ENCODE results near the gene SLC6A15. TPM values are rescaled to one million over a fixed set of nuclear protein-coding genes. Genes with fewer than 3 reads are reported as not detected.

Gene SLC6A15
- total and polyA plus RNA-seq, 2 experiments from 2014 or later, result 2.2 to 6.2 TPM

DNA sequence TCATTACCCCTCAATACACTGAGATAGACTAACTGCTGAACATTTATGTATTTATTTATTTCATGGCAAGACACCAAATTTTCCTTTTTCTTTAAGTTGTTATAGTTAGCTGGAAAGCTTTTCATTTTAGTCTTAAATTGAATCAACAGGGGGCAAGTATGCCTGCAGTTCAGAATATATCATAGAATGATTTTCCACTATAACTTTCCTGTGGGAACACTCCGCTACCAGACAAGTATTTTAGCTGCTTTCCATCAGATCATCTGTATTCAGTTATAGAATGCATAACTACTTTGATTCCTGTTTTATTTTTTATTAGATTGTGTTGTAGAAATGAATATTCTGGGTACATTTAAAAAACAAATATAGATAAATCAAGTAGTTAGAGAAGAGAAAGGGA, 102.0 kb downstream of the SLC6A15 start:
- Histone ChIP-seq H3K36me3 (replicated peaks; ENCODE audit: insufficient read depth, low read depth) (no peaks in the 10 kb centered on the region), H4K20me1 (ENCODE audit: insufficient read depth, poor library complexity, severe bottlenecking) (no peaks in the 10 kb centered on the region), H3K9me3 (ENCODE audit: low read depth) (no peaks in the 10 kb centered on the region), H3K27ac (no peak overlapping the region), H3K4me2 (no peak overlapping the region), H3K27me3 (no peaks in the 10 kb centered on the region), H3K4me3 (no peak overlapping the region), H3K4me1 (ENCODE audit: insufficient read depth) (no peaks in the 10 kb centered on the region), H3K9me2 (replicated peaks; ENCODE audit: insufficient read depth) (no peaks in the 10 kb centered on the region), H2AFZ (no peak overlapping the region), H3K79me2 (no peaks in the 10 kb centered on the region)
- WGBS (ENCODE audit: low lambda C conversion rate, missing lambda C conversion rate), result 94% methylated on average over 1 of the region's 1 CpG
- TF ChIP-seq EZH2 (IDR thresholded peaks at IDR 0.05; ENCODE audit: borderline replicate concordance) (no peak), EZH2phosphoT487 (IDR thresholded peaks at IDR 0.05; ENCODE audit: low read depth, severe bottlenecking, unreplicated experiment) (no peak)
- TF ChIP-seq, protein P1, sequence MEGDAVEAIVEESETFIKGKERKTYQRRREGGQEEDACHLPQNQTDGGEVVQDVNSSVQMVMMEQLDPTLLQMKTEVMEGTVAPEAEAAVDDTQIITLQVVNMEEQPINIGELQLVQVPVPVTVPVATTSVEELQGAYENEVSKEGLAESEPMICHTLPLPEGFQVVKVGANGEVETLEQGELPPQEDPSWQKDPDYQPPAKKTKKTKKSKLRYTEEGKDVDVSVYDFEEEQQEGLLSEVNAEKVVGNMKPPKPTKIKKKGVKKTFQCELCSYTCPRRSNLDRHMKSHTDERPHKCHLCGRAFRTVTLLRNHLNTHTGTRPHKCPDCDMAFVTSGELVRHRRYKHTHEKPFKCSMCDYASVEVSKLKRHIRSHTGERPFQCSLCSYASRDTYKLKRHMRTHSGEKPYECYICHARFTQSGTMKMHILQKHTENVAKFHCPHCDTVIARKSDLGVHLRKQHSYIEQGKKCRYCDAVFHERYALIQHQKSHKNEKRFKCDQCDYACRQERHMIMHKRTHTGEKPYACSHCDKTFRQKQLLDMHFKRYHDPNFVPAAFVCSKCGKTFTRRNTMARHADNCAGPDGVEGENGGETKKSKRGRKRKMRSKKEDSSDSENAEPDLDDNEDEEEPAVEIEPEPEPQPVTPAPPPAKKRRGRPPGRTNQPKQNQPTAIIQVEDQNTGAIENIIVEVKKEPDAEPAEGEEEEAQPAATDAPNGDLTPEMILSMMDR (IDR thresholded peaks at IDR 0.05; ENCODE audit: poor library complexity), result no peak
- no peak for DNase-seq (ENCODE audit: low spot score)

Small RNA genes lying within 50 kb of the gene (small RNA-seq; reads per million reads assigned to genes)
- not detected for gene AC128657.1

Other genes with a start within 250 kb of the SLC6A15 start
- gene TSPAN19, start 123.5 kb upstream of the SLC6A15 start, total RNA-seq, result not detected in 2 replicates
- gene TSPAN19, start 123.5 kb upstream of the SLC6A15 start, polyA plus RNA-seq, result not detected in 2 replicates
- gene LRRIQ1, start 123.6 kb upstream of the SLC6A15 start, total RNA-seq, result 0.13 TPM in 1 of 2 replicates, not detected in the other
- 0.07 and 1.4 TPM in 2 replicates for gene LRRIQ1, start 123.6 kb upstream of the SLC6A15 start, polyA plus RNA-seq